Right lobe of liver (tissue), 4 donors: ENCODE data around the gene ZBTB32.

ENCODE experiments used
- CTCF ChIP-seq, 4 donors: fragments of 200-600 bp in 3 of 4; fragments of 450-650 bp in 1 of 4; IDR thresholded peaks; one replicate each; pipeline versions ENCODE4 v1.5.1 to v1.8.0; 2016 to 2022; ENCODE audit warnings: antibody characterized with exemption in 4 of 4, mild to moderate bottlenecking in 2 of 4
- POLR2A ChIP-seq: fragments of 450-650 bp; IDR thresholded peaks from one replicate; pipeline ENCODE4 v1.6.1; 2017; ENCODE audit warnings: antibody characterized with exemption, mild to moderate bottlenecking
- donor health status: DM: no; HTN: no; CAD: no.
- donor health status: DM: no; HTN: no; CAD: no.
- donor health status: DM: no; HTN: yes; CAD: no.

- TF ChIP-seq POLR2A (no peak), CTCF (IDR thresholded peaks at IDR 0.05) (no peak)
These were observed 38.0 kb upstream of the ZBTB32 start, which contains the start of gene UPK1A for GRCh38 chr19:35666251-35666913.
